Stimulated activated CD8-positive, alpha-beta memory T cell treated with anti-CD3 and anti-CD28 coated beads, Interleukin-15, amount 100 ng/mL, for 1 hour (primary cell): ENCODE measurements around the gene KANK2.
"Not testable (repeated sequence)": the region's sequence is repeated elsewhere in the genome, so short reads cannot be mapped to it uniquely, and the experiment has no call there.

Experiments used
- DNase-seq: peaks from one replicate; pipeline ENCODE4 v3.0.0-alpha.2; 2020; ENCODE audit warnings: low read depth

Gene KANK2

GRCh38 chr19:11172576-11172975, 24.8 kb downstream of the KANK2 start:
- DNase-seq = no peak

- no peak for DNase-seq
Measured at GRCh38 chr19:11171144-11171543, 26.2 kb downstream of the KANK2 start.

GRCh38 chr19:11169896-11170678, 27.3 kb downstream of the KANK2 start:
- DNase-seq = no peak

- no peak for DNase-seq
Measured at GRCh38 chr19:11168568-11168967, 28.8 kb downstream of the KANK2 start.

- DNase-seq = no peak
Measured at GRCh38 chr19:11166281-11167142, 30.8 kb downstream of the KANK2 start.

- DNase-seq = no peak
Measured at GRCh38 chr19:11165486-11166030, 31.8 kb downstream of the KANK2 start.

GRCh38 chr19:11164879-11165406, 32.4 kb downstream of the KANK2 start:
- no peak for DNase-seq

GRCh38 chr19:11164296-11164695, 33.0 kb downstream of the KANK2 start:
- DNase-seq = no peak

GRCh38 chr19:11160440-11160768, 36.9 kb downstream of the KANK2 start:
- not testable (repeated sequence) for DNase-seq

- DNase-seq = no peak
Measured at GRCh38 chr19:11159598-11160439, 37.5 kb downstream of the KANK2 start.

GRCh38 chr19:11155373-11156120, 41.8 kb downstream of the KANK2 start, which contains the start of gene SPC24:
SPC24 (minus strand) TSS chr19:11155782; CDS start chr19:11155776, 6 bp downstream.
- DNase-seq = peak; percentile 76

- DNase-seq = no peak
Measured at GRCh38 chr19:11154683-11155047, 42.7 kb downstream of the KANK2 start.

GRCh38 chr19:11152318-11153062, 44.9 kb downstream of the KANK2 start:
- no peak for DNase-seq

GRCh38 chr19:11151181-11151580, 46.2 kb downstream of the KANK2 start:
- no peak for DNase-seq

GRCh38 chr19:11148001-11148400, 49.3 kb downstream of the KANK2 start:
- DNase-seq = no peak

GRCh38 chr19:11145536-11145924, 51.8 kb downstream of the KANK2 start:
- no peak for DNase-seq

- DNase-seq = no peak
Measured at GRCh38 chr19:11142528-11143171, 54.7 kb downstream of the KANK2 start.

- DNase-seq = no peak
Measured at GRCh38 chr19:11141937-11142527, 55.3 kb downstream of the KANK2 start.

- no peak for DNase-seq
Measured at GRCh38 chr19:11140896-11141295, 56.4 kb downstream of the KANK2 start.
